Aorta (tissue), 5 donors: ENCODE data around the gene MMAB. TPM values are rescaled to one million over a fixed set of nuclear protein-coding genes. Genes with fewer than 3 reads are reported as not detected.

ENCODE experiments used
- ATAC-seq: fragments of 200-7000 bp; cut with Tn5 transposase; one replicate; pipeline ENCODE4 v1.9.1; 2022; ENCODE audit warnings: moderate library complexity; ENCODE audit not compliant: low FRiP score
- DNase-seq, 2 donors: peaks; one replicate each; pipeline ENCODE4 v3.0.0-alpha.2; 2020
- H3K27ac ChIP-seq, 2 donors: one replicate each; pipeline ENCODE4 v1.5.1; 2013; ENCODE audit warnings: low read length in 2 of 2, mild to moderate bottlenecking in 2 of 2, moderate library complexity in 2 of 2, control low read depth in 1 of 2, inconsistent platforms in 1 of 2, low read depth in 1 of 2
- H3K27me3 ChIP-seq, 2 donors: one replicate each; pipeline ENCODE4 v1.6.1; 2013; ENCODE audit warnings: control low read depth in 1 of 2, low read length in 1 of 2, mild to moderate bottlenecking in 1 of 2, moderate library complexity in 1 of 2; ENCODE audit not compliant: insufficient read depth in 2 of 2, control insufficient read depth in 1 of 2
- H3K36me3 ChIP-seq, 2 donors: one replicate each; pipeline ENCODE4 v1.6.1; 2013; ENCODE audit warnings: control low read depth in 1 of 2, low read length in 1 of 2, mild to moderate bottlenecking in 1 of 2; ENCODE audit not compliant: insufficient read depth in 2 of 2, control insufficient read depth in 1 of 2
- H3K4me1 ChIP-seq, 2 donors: one replicate each; pipeline ENCODE4 v1.6.1; 2013; ENCODE audit warnings: low read length in 2 of 2, control low read depth in 1 of 2, mild to moderate bottlenecking in 1 of 2, moderate library complexity in 1 of 2; ENCODE audit not compliant: insufficient read depth in 2 of 2, control insufficient read depth in 1 of 2
- H3K4me3 ChIP-seq, 2 donors: one replicate each; pipeline ENCODE4 v1.5.1; 2013; ENCODE audit warnings: low read length in 2 of 2, control low read depth in 1 of 2, mild to moderate bottlenecking in 1 of 2
- H3K9me3 ChIP-seq: one replicate; pipeline ENCODE4 v1.6.1; 2013; ENCODE audit warnings: mild to moderate bottlenecking, low read length; ENCODE audit not compliant: control insufficient read depth
- whole genome bisulfite sequencing, 2 donors: extraction: QIAGEN DNeasy Blood & Tissue Kit; methylation state at CpG; one replicate each; pipeline ENCODE4 v1.1.7; 2013; 5-methylcytosine and 5-hydroxymethylcytosine counted together
- intact Hi-C, 2 donors: fragments of 100-400 bp; cut with DNase I; formaldehyde crosslinking; loops; one replicate each; pipeline versions ENCODE4 v1.14.2 to v1.15.0; 2022
- polyA plus RNA-seq, 2 donors: library from polyadenylated mRNA; stranded (reverse); fragments of 200-250 nt; gene quantifications; one replicate each; pipeline ENCODE4 v1.2.3, GENCODE V29; 2013
- total RNA-seq, 2 donors: library from RNA; stranded (reverse); fragmentation: NEBNext Ultra II Directional; extraction: Animal tissue kit (Norgen Biotek cat#: 25700); gene quantifications; one replicate each; pipeline ENCODE4 v1.2.1, GENCODE V29; 2021
- donor health status: healthy with polysubstance abuse.
- donor health status: Bipolar disorder and iron deficiency.
- donor health status: DM: no; HTN: no; CAD: no.
- donor health status: DM: no; HTN: no; CAD: no.
- donor health status: DM: yes; HTN: yes; CAD: no.

Gene MMAB
- total and polyA plus RNA-seq, 4 donors, result 17.8 to 32.8 (median 28.7) TPM

DNA sequence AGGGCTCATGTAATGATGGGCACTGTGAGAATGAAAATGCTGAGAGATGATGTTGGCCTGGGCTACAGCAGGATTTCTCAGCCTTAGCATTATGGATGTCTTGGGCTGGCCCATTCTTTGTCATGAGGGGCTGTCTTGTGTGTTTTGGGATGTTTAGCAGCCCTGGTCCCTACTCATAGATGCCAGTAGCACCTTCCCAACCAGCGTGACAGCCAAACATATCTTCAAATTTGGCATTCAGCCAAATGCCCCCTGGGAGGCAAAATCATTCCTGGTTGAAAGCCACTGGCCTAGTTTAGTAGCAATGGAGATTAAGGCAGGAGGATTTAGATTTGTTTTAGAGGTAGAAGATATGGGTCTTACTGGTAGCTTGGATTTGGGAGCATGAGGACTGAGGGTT lies 69.2 kb downstream of the MMAB start:
- peaks cover 3 to 21% of the 10 kb centered on the region in 2 donors for H3K36me3 ChIP-seq
- no peak for ATAC-seq
- WGBS, 2 donors, result 30 to 36% methylated on average over 1 of the region's 1 CpG

More for the DNA sequence above, 69.2 kb downstream of the MMAB start:
- Histone ChIP-seq H3K4me1 (no peaks in the 10 kb centered on the region), H3K9me3 (no peaks in the 10 kb centered on the region), H3K4me3 (no peak overlapping the region), H3K27ac (no peak overlapping the region), H3K27me3 (no peaks in the 10 kb centered on the region)
- DNase-seq, result no peak
- intact Hi-C loops, result no loop called here

Other genes with a start within 250 kb of the MMAB start
- gene MYO1H, start 225.6 kb downstream of the MMAB start, total RNA-seq, result not detected
- not detected for gene MYO1H, start 225.6 kb downstream of the MMAB start, polyA plus RNA-seq
- 100 to 1,000 TPM; 157 to 199 TPM for gene KCTD10, start 96.2 kb downstream of the MMAB start, total RNA-seq
- 100 to 1,000 TPM in 1 of 2 donors, 10 to 100 TPM in 1; 79.7 to 172 TPM for gene KCTD10, start 96.2 kb downstream of the MMAB start, polyA plus RNA-seq
- 10 to 100 TPM; 36.2 to 40.2 TPM for gene UBE3B, start 95.9 kb downstream of the MMAB start, total RNA-seq
- gene UBE3B, start 95.9 kb downstream of the MMAB start, polyA plus RNA-seq, result 10 to 100 TPM; 12.9 to 15.8 TPM
- gene MVK, start 290 bp upstream of the MMAB start, total RNA-seq, result 10 to 100 TPM in 1 of 2 donors, 1 to 10 TPM in 1; 8.5 to 12.4 TPM
- 10 to 100 TPM; 12.6 to 14.3 TPM for gene MVK, start 290 bp upstream of the MMAB start, polyA plus RNA-seq
- gene FAM222A, start 140.3 kb upstream of the MMAB start, total RNA-seq, result under 1 TPM; 0.48 to 0.52 TPM
- gene FAM222A, start 140.3 kb upstream of the MMAB start, polyA plus RNA-seq, result under 1 TPM; 0.25 to 0.28 TPM